Stimulated activated CD4-positive, alpha-beta T cell treated with anti-CD3 and anti-CD28 coated beads, Interleukin-12 subunit alpha, Interleukin-12 subunit beta, amount 100 ng/mL, for 24 hours (primary cell): ENCODE measurements around the gene RING1.
"Not testable (repeated sequence)": the region's sequence is repeated elsewhere in the genome, so short reads cannot be mapped to it uniquely, and the experiment has no call there.

Source experiments
- DNase-seq, 2 experiments: peaks; one replicate each; pipeline ENCODE4 v3.0.0-alpha.2; 2020; ENCODE audit warnings: low read depth in 2 of 2

Gene RING1

DNA sequence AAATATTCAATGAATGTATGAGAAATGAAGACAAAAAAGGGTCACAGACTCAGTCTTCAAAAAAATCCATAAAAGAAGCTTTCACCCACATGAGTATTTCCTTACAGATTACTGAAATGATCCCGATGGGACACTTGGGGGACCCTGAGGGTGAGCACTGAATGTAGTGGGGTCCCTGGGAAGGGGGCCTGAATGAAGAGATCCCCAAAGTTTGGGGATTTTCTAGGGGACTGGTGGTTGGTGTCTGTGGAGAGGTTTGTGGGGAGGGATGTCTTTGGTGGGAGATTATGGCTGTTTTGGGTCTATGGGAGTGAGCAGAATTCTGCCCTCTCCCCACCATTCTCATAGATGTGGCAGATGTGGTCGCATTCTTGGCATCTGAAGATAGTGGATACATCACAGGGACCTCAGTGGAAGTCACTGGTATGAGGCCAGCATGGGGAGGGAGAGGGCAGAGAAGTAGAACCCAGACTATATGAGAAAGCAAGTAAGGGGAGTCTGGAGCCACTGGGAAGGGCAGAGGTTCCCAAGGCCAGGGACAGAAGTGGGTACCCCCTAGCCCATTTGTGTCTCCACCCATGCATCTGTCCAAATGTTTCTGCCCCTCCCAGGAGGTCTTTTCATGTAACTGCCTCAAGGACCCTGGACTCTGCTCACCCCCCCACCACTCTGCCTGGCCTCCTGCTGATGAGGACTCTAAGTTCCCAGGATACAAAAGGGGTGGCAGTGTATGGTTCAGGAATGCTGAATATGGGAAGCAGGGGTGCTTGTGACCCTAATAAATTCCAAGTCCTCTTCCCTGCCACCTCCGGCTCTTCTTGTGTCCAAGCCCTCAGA lies 2.1 kb upstream of the RING1 start:
- DNase-seq: no peak

DNA sequence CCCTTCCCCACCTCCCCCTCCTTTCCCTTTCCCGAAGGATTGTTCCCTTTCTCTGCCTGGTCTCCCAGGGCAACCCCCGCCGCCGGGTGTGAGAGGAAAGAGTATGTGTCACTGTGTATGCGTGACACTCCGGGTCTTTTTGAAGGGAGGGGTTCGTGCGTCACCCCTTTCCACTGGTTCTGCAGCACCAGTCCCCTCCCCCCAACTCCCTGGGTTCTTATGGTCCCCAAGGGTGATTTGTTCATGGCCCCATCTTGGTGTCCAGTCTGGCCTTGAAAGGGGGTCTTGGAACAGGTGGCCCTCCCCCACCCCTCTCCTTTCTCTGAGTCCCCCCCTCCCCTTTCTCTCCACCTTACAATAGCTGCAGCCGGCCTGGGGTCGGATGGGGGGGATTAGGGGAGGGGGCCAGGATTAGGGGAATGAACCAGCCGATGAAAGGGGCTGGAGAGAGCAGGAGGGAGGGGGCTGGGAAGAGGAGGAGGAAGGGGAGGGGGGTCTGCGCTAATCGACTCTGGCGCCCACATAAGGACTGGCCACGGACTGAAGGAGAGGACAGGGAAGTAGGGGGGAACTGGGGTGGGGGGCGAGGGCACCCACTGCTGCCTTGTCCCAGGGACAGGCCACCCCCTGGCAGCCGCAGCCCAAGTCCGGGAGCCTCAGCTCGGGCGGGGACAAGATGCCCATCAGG lies 1.3 kb upstream of the RING1 start:
- no peak for DNase-seq

DNA sequence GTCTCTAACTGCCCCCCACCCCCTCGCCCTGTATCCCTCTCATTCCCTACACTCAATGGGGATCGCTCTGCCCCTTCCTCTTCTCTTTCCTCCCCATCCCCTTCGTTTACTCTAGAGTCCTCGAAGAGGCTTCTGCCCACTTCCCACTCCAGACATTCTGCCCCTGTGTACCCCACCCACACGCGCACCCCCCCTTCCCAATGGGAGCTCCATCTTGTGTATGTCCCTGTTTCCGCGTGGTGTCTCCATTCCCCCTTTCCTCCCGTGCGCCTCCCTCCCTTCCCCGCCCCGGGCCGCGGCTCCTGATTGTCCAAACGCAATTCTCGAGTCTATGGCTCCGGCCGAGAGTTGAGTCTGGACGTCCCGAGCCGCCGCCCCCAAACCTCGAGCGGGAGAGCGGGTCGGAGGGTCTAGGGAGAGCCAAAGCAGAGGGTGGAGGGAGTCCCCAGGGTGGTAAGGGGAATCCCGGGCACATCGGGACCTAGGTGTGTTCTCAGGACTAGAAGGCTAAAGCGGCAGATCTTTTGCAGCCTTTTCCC lies 679 bp upstream of the RING1 start:
- DNase-seq: no peak

DNA sequence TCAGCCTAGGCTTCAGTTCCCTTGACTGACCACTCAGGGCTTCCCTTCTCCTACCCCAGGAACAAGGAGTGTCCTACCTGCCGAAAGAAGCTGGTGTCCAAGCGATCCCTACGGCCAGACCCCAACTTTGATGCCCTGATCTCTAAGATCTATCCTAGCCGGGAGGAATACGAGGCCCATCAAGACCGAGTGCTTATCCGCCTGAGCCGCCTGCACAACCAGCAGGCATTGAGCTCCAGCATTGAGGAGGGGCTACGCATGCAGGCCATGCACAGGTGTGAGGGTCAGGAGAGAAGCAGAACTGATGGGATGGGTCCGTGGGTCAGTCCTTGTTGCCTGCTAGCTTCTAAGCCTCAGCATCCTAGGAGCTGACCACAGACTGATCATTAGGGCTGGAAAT lies 1.6 kb downstream of the RING1 start:
- no peak for DNase-seq

DNA sequence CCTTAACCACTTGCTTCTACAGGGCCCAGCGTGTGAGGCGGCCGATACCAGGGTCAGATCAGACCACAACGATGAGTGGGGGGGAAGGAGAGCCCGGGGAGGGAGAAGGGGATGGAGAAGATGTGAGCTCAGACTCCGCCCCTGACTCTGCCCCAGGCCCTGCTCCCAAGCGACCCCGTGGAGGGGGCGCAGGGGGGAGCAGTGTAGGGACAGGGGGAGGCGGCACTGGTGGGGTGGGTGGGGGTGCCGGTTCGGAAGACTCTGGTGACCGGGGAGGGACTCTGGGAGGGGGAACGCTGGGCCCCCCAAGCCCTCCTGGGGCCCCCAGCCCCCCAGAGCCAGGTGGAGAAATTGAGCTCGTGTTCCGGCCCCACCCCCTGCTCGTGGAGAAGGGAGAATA lies 2.8 kb downstream of the RING1 start:
- no peak for DNase-seq

DNA sequence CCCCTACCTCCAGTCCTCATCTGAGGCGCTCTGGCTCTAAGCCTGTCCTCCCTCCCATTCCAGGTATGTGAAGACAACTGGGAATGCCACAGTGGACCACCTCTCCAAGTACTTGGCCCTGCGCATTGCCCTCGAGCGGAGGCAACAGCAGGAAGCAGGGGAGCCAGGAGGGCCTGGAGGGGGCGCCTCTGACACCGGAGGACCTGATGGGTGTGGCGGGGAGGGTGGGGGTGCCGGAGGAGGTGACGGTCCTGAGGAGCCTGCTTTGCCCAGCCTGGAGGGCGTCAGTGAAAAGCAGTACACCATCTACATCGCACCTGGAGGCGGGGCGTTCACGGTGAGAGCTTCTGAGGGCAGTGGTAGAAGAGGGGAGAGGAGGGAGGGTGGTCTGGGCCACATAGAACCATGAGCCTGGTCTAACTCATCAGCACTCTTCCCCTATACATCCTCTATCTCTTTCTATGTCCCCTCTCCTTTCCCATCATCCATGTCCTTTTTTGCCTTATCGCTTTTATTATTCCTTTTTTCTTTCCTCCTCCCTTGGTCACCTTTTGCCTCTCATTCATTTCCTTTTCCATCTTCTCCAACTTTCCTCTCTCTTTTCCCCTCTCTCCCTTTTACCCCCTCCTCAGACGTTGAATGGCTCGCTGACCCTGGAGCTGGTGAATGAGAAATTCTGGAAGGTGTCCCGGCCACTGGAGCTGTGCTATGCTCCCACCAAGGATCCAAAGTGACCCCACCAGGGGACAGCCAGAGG lies 3.5 kb downstream of the RING1 start:
- DNase-seq: no peak

DNA sequence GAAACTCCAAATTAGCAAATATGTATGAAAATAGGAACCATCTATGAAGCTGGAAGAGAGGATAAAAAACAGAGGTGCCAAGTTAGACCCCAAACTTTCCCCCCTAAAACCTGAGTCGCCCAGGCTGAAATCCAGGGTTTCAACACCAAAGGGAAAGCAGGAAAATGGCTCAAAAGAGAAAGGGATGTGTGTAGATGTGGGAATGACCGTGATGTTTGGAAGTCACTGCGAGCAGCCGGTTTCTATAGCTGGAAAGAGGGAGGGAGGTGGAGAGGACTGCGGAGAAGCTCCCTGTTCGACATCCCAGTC lies 4.5 kb downstream of the RING1 start:
- DNase-seq: no peak

DNA sequence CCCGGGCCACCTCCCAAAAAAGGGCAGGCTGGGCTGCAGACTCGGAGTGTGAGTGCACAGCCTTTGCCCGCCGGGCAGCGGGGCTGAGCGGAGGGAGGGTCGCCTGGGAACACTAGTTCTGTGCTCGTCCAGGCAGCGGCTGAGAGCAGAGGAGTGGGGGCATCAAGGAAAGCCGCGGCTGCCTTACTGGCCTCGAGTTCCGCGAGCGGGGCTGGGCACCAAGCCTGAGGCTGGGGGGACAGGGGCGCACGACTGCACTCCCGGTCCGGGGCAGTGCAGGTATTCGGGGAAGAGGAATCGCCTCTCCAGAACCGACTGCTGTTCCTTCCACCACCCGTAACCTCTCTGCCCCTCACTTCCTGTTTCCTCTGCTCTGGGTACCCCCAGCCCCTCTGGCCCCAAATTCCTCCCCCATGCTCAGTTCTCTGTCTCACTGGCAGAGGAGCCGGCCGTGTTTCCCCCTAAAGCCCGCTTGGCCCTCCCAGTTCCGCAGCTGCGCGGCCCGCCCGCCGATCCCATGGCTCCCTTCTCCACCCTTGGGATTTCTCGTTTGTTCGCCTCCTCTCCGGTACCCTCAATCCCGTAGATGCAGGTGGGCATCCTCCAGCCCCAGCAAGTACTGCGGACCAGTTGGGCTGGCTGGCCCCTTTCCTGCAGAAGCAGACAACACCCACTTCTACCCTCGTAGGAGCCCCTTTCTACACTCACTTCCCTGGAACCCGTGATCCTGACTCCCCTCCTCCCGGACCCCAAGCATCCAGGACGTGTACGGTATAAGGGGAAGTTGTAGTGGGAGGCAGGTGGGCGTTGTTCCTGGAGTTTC lies 5.1 kb downstream of the RING1 start:
- DNase-seq: no peak

DNA sequence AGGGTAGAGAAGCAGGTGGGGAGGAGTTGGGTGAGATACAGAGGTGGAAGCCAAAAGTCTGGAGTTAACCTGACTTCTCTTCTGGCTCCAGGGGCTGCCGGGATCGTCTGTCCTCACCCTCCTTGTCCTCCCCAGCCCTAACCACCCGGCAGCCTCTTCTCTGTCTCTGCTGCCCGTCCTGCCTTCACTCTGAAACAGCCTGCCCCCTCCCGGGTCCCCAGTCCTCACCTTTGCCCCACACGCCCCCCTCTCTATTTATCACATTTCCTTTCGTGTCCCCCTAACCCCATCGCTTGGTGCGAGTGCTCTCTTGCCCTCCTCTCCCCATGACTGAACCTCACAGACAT lies 5.7 kb downstream of the RING1 start:
- DNase-seq: no peak

DNA sequence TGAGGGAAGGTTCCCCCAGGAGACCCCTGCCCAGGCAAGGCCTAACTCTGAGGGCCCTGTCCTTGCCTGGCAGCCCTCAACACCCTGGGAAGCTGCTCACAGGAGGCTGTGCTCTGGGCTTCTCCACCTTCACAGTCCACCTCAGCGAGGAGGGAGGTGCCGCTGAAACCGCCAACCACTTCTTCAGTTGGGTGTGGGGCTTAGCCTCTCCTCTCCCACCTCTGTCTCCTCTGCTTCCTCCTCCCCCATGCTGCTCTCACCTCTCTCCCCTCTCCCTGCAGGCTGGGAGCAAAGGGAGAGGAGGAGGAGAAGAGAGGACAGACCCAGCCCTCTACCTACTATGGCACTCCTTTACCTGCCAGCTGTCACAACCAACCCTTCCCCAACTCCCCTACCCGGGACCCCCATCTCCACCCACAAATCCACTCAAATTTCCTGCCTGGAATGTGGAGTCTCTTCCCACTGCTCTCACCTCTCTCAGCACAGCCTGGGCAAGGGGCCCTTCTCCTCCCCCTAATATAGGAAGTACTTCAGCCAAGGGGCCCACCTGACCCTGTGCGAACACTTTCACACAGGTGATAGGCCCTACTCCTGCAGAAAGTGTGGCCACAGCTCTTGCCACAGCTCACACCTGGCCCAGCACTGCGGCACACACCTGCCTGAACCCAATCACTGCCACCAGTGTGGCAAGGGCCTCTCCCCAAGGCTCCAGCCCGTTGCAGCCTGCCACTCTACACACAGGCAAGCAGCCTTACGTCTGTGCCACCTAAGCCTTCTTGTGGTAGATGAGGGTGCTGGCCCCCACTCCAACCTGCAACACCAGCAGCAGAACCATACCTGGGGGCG lies 7.2 kb downstream of the RING1 start:
- no peak for DNase-seq

DNA sequence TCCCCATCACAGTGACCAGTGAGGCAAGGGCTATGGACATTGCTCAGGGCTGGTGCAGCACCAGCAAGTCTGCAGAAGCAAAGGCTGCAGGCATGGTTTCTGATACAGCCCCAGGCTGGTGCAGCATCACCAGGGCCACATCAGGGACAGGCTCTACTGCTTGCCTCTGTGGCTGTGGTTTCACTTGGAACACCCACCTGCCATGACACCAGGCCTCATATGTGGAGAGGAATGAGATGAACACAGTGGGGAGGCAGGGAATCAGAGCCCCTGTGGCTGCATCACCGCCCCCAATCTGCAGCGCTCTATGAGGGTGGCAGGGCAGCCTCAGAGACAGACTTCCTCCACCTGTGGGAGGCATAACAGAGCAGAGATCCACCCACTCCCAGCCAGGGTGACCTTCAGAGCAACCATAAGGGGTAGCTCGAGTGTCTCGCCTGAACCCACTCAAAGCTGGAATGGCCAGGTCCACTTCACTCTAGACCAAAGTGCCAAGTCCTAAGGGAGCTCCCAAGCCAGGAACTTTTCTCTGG lies 7.9 kb downstream of the RING1 start:
- DNase-seq: no peak

DNA sequence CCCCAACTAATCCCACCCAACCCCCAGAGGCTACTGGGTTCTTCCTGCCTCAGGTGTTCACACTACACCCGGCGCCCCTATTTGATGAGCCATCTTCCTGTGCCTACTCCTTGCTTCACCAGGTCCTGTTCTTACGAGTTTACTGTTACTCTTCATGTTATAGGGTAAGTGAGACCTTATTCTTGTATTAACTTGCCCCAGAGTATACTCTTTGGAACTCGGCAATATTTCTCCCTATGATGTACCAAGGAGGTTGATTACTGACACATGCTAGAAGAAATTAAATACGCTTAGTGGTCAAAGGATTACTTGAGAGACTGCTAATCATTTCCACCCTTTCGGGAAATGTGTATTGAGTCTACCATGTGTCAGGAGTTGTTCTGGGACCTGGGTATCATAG lies 8.9 kb downstream of the RING1 start:
- DNase-seq: no peak

DNA sequence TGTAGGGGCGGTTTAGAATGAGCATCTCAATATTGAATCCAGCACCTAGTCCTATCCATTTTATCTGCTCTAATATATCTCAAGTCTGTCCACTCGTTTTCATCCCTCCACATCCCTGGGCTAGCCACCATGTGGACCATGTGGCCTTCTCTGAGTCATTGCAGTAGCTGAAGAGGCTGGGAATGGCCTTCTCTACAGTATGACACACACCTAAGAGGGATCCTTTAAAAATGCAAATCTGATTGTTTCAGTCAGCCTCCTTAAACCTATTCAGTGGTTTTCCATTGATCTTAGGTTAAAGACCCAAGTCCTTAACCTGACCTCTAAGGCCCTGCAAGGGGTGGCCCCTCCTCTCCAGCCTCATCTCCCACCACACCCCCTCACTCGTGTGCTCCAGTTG lies 9.4 kb downstream of the RING1 start:
- DNase-seq: no peak

DNA sequence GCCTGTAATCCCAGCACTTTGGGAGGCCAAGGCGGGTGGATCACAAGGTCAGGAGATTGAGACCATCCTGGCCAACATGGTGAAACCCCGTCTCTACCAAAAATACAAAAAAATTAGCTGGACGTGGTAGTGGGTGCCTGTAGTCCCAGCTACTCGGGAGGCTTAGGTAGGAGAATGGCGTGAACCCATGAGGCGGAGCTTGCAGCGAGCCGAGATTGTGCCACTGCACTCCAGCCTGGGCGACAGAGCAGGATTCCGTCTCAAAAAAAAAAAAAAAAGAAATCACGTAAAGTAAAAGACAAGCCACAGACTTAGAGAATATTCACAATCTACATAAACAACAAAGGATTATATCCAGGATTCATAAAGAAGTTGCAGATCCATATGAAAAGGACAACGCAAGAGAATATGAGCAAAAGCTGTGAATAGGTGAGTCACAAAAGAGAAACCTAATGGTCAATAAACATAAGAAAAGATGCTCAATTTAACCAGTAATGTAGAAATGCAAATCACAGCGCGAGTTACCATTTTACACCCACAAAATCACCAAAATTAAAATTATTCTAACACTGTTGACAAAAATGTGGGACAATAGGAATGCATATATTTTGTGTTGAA lies 18.3 kb downstream of the RING1 start:
- DNase-seq: not testable (repeated sequence)

DNA sequence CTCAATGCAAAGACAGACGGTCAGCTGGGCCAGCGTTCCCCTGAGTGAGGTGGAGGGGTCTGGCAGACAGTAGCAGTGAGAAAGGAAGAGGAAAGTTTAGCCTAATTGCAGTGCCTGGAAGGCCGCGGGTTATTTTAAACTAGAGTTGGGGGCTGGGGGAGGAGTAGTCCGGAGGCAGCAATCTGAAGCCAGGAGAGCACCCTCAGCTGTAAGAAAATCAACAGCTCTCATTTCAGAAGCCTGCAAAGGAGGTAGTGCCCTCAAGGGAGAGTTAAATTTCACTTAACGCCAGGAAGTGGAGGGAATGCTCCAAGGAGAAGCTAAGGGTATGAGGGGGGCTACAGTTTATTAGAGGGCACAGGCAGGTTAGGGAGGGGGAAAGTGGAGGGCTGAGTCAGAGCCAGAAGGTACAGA lies 26.9 kb downstream of the RING1 start:
- DNase-seq: no peak

DNA sequence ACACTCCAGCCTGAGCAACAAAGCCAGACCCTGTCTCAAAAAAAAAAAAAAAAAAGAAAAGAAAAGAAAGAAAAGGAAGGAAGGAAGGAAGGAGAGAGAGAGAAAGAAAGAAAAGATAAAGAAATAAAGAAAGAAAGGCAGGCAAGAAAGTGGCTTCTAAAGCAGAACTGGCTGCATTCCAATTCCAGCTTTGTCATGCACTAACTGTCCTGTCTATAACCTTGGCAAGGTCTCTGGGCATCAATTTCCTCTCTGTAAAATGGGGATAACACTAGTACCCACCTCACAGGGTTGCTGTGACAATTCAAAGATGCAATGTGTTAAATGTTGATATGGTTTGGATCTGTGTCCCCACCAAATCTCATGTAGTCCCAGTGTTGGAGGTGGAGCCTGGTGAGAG lies 28.0 kb downstream of the RING1 start:
- no peak for DNase-seq

DNA sequence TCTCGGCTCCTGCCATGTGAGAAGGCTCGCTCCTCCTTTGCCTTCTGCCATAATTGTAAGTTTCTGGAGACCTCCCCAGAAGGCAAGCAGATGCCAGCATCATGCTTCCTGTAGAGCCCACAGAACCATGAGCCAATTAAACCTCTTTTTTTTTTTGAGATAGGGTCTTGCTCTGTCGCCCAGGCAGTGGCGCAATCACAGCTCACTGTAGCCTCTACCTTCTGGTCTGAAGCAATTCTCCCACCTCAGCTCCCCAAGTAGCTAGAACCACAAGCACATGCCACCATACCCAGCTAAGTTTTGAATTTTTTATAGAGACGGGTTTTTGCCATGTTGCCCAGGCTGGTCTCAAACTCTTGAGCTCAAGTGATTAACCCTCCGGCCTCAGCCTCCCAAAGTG lies 28.6 kb downstream of the RING1 start:
- no peak for DNase-seq

DNA sequence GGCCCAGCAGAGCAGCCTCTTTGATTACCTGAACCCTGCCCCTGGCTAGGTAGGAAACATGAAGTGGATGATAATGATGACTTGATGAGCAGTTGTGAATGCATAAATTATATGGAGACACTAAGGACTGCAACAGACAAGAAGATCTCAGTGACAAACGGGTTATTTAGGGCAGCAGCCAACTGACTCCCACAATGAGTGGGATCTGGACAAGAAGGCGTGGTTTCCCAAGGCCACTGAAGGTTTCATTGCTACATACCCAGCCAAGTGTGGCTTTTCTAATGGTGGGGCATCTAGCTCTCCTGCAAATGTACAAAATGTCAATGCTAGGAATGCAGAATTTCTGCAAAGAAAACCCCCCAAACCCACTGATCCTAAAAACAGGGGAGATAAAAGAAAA lies 29.4 kb downstream of the RING1 start:
- DNase-seq: no peak

DNA sequence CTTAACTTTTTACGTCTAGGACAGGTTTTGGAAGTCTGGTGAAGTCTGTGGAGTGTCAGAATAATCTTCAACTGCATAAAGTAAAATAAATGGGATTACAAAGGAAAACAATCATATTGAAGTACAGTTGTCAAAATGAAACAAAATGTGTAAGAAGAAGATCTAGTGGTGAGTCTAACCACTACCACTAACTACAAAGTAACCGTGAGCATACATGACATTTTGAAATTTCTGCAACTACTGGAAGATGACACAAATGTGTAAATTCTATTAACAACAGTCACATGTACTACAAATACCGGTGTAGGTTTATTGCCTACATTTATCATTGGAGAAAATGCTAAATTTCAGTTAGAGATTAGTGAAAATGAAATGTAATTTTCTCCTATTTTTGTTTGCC lies 33.7 kb downstream of the RING1 start:
- DNase-seq: no peak

DNA sequence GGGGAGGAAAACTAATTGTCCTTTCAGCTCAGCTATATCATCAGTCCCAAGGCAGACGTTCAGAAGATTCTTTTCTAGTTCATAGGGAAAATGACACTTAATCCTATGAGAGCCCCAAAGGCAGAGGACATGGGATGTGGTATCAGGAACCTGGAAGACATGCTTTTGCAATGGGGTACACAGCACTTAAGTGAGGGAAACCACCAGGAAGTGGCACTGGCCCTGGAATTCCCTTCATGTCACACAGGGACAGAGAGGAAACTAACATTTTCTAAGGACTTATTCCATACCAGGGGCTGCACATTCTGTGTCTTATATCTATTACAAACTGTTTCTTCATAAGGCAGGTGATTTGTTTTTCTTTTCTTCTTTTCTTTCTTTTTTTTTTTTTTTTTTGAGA lies 35.2 kb downstream of the RING1 start:
- DNase-seq: no peak
